Ishikawa (cell line): Measurements from ENCODE around the gene AHSG.
A peak's percentile ranks its signal among the peaks of the same experiment; 100 is the strongest.

Experiments
- CEBPB ChIP-seq: IDR thresholded peaks from 2 replicates; pipeline ENCODE4 v1.6.1; 2012
- CREB1 ChIP-seq: IDR thresholded peaks from 2 replicates; pipeline ENCODE4 v1.6.1; 2012; ENCODE audit warnings: low read depth
- EGR1 ChIP-seq: IDR thresholded peaks from 2 replicates; pipeline ENCODE4 v1.6.1; 2012
- EP300 ChIP-seq: IDR thresholded peaks from 2 replicates; pipeline ENCODE4 v1.6.1; 2012; ENCODE audit warnings: borderline replicate concordance
- FOXM1 ChIP-seq: IDR thresholded peaks from 2 replicates; pipeline ENCODE4 v1.6.1; 2012; ENCODE audit warnings: low read depth, borderline replicate concordance
- MAX ChIP-seq: IDR thresholded peaks from 2 replicates; pipeline ENCODE4 v1.6.1; 2012
- NFIC ChIP-seq: IDR thresholded peaks from 2 replicates; pipeline ENCODE4 v1.6.1; 2012
- RAD21 ChIP-seq: IDR thresholded peaks from 2 replicates; pipeline ENCODE4 v1.6.1; 2012; ENCODE audit warnings: low read depth
- REST ChIP-seq: IDR thresholded peaks from 2 replicates; pipeline ENCODE4 v1.6.1; 2012; ENCODE audit warnings: low read depth, mild to moderate bottlenecking
- TAF1 ChIP-seq: IDR thresholded peaks from 2 replicates; pipeline ENCODE4 v1.6.1; 2012; ENCODE audit warnings: low read depth, mild to moderate bottlenecking
- TCF12 ChIP-seq: IDR thresholded peaks from 2 replicates; pipeline ENCODE4 v1.6.1; 2012; ENCODE audit warnings: low read depth
- TEAD4 ChIP-seq: IDR thresholded peaks from 2 replicates; pipeline ENCODE4 v1.6.1; 2012
- USF1 ChIP-seq: IDR thresholded peaks from 2 replicates; pipeline ENCODE4 v1.6.1; 2012
- YY1 ChIP-seq: IDR thresholded peaks from 2 replicates; pipeline ENCODE4 v1.6.1; 2012; ENCODE audit warnings: low read depth
- ZBTB7A ChIP-seq: IDR thresholded peaks from 2 replicates; pipeline ENCODE4 v1.6.1; 2012; ENCODE audit warnings: low read depth

The AHSG gene

GRCh38 chr3:186612721-186613636 is at the start of gene AHSG:
Gene AHSG (plus strand): TSS chr3:186613060. CDS start chr3:186613142, 82 bp downstream.
- TF ChIP-seq EP300 (no peak), EGR1 (no peak)

GRCh38 chr3:186564586-186564985 is 48.3 kb upstream of the AHSG start:
- TF ChIP-seq MAX (no peak), TAF1 (no peak), CEBPB (no peak), TEAD4 (no peak), NFIC (no peak), RAD21 (no peak), EGR1 (no peak), TCF12 (no peak), REST (no peak), FOXM1 (no peak), EP300 (no peak), CREB1 (no peak)

GRCh38 chr3:186566772-186567071 is 46.1 kb upstream of the AHSG start:
- TF ChIP-seq ZBTB7A (no peak), TCF12 (no peak), MAX (no peak), CREB1 (no peak), EP300 (no peak), TEAD4 (no peak), CEBPB (no peak), RAD21 (no peak), USF1 (no peak), EGR1 (no peak), REST (no peak), NFIC (no peak), YY1 (no peak), FOXM1 (no peak), TAF1 (no peak)

GRCh38 chr3:186567072-186567921 is 45.6 kb upstream of the AHSG start, which contains the start of gene TBCCD1:
Gene TBCCD1 (minus strand): TSS chr3:186567339. CDS start chr3:186564329, 3,010 bp downstream.
- TF ChIP-seq TCF12 (peak; percentile 45; the same call in 1 of the 2 replicates), EGR1 (peak; percentile 62), YY1 (peak; percentile 52; the same call in 1 of the 2 replicates), ZBTB7A (peak; percentile 72; the same call in 1 of the 2 replicates), TAF1 (peak; percentile 96), EP300 (peak; percentile 9; the same call in 1 of the 2 replicates), USF1 (0 out of 2 replicates have a peak, but pooled peaks have one; percentile 4), FOXM1 (peak; percentile 22; the same call in 1 of the 2 replicates), RAD21 (no peak), TEAD4 (no peak; the same call in none of the 2 replicates), CEBPB (no peak), MAX (peak; percentile 36; the same call in 1 of the 2 replicates), REST (0 out of 2 replicates have a peak, but pooled peaks have one; percentile 4), NFIC (peak; percentile 30), CREB1 (no peak)
